Neuronal stem cell (in vitro differentiated cells): ENCODE results near the gene TMEM63A.
"Not testable (repeated sequence)": the region's sequence is repeated elsewhere in the genome, so short reads cannot be mapped to it uniquely, and the experiment has no call there.

Experiments
- DNase-seq: peaks from one replicate; pipeline ENCODE4 v3.0.0-alpha.2; 2013; ENCODE audit warnings: low spot score
- H2AFZ ChIP-seq: one replicate; pipeline ENCODE4 v1.6.1; 2013; ENCODE audit warnings: mild to moderate bottlenecking, low read length, inconsistent platforms
- H2AK5ac ChIP-seq: 2 replicates; pipeline ENCODE4 v1.6.1; 2013; ENCODE audit warnings: low read depth, mild to moderate bottlenecking, inconsistent platforms, low read length, moderate library complexity, mixed read lengths
- H2BK120ac ChIP-seq: 2 replicates; pipeline ENCODE4 v1.6.1; 2013; ENCODE audit warnings: low read depth, mild to moderate bottlenecking, inconsistent platforms, low read length, moderate library complexity, mixed read lengths
- H2BK12ac ChIP-seq: one replicate; pipeline ENCODE4 v1.6.1; 2013; ENCODE audit warnings: low read length, inconsistent platforms
- H2BK15ac ChIP-seq: 2 replicates; pipeline ENCODE4 v1.6.1; 2013; ENCODE audit warnings: mild to moderate bottlenecking, low read length, inconsistent platforms, mixed read lengths
- H2BK5ac ChIP-seq: one replicate; pipeline ENCODE4 v1.6.1; 2013; ENCODE audit warnings: inconsistent platforms, mild to moderate bottlenecking, low read length, moderate library complexity
- H3K14ac ChIP-seq: one replicate; pipeline ENCODE4 v1.6.1; 2013; ENCODE audit warnings: low read length, inconsistent platforms
- H3K18ac ChIP-seq: 2 replicates; pipeline ENCODE4 v1.6.1; 2013; ENCODE audit warnings: low read length, inconsistent platforms
- H3K23ac ChIP-seq: 2 replicates; pipeline ENCODE4 v1.6.1; 2013; ENCODE audit warnings: low read depth, mild to moderate bottlenecking, mixed read lengths, low read length, inconsistent platforms; ENCODE audit not compliant: poor library complexity
- H3K27ac ChIP-seq: replicated peaks from 3 replicates; pipeline ENCODE4 v1.5.1; 2013; ENCODE audit warnings: low read length, inconsistent platforms
- H3K27me3 ChIP-seq, 3 experiments: 2 replicates each; pipeline ENCODE4 v1.6.1; 2013; ENCODE audit warnings: low read length in 3 of 3, mild to moderate bottlenecking in 2 of 3, inconsistent platforms in 1 of 3, low read depth in 1 of 3, mixed read lengths in 1 of 3, moderate library complexity in 1 of 3; ENCODE audit not compliant: control insufficient read depth in 3 of 3, insufficient read depth in 3 of 3
- H3K36me3 ChIP-seq, 2 donors: replicated peaks in 1 of 2; 2 replicates each; pipeline ENCODE4 v1.6.1; 2013; ENCODE audit warnings: low read length in 2 of 2; ENCODE audit not compliant: control insufficient read depth in 2 of 2, insufficient read depth in 2 of 2
- H3K4ac ChIP-seq: 2 replicates; pipeline ENCODE4 v1.6.1; 2013; ENCODE audit warnings: inconsistent platforms, mild to moderate bottlenecking, low read length, moderate library complexity
- H3K4me1 ChIP-seq, 2 donors: 1 replicate in 1 of 2; 2 replicates in 1 of 2; pipeline ENCODE4 v1.6.1; 2013; ENCODE audit warnings: low read length in 2 of 2, low read depth in 1 of 2; ENCODE audit not compliant: control insufficient read depth in 2 of 2, insufficient read depth in 1 of 2
- H3K4me2 ChIP-seq: one replicate; pipeline ENCODE4 v1.6.1; 2013; ENCODE audit warnings: mild to moderate bottlenecking, low read length, inconsistent platforms; ENCODE audit not compliant: insufficient read depth, poor library complexity, severe bottlenecking
- H3K4me3 ChIP-seq, 2 donors: 2 replicates each; pipeline ENCODE4 v1.5.1; 2013; ENCODE audit warnings: low read length in 2 of 2, mild to moderate bottlenecking in 2 of 2, inconsistent platforms in 1 of 2, moderate library complexity in 1 of 2
- H3K79me1 ChIP-seq: one replicate; pipeline ENCODE4 v1.6.1; 2013; ENCODE audit warnings: low read depth, mild to moderate bottlenecking, inconsistent platforms, low read length, moderate library complexity
- H3K9ac ChIP-seq: one replicate; pipeline ENCODE4 v1.6.1; 2013; ENCODE audit warnings: mild to moderate bottlenecking, low read depth, low read length, inconsistent platforms; ENCODE audit not compliant: poor library complexity
- H3K9me3 ChIP-seq, 2 donors: replicated peaks in 1 of 2; 2 replicates each; pipeline versions ENCODE3 to v1.6.1; 2013; ENCODE audit warnings: low read length in 2 of 2, mild to moderate bottlenecking in 2 of 2, inconsistent platforms in 1 of 2, low read depth in 1 of 2, mixed read lengths in 1 of 2, moderate library complexity in 1 of 2; ENCODE audit not compliant: control insufficient read depth in 2 of 2, insufficient read depth in 1 of 2
- H4K8ac ChIP-seq: one replicate; pipeline ENCODE4 v1.6.1; 2013; ENCODE audit warnings: low read depth, mild to moderate bottlenecking, inconsistent platforms, low read length, moderate library complexity
- H4K91ac ChIP-seq: one replicate; pipeline ENCODE4 v1.6.1; 2013; ENCODE audit warnings: low read length, low read depth, mild to moderate bottlenecking, inconsistent platforms; ENCODE audit not compliant: poor library complexity
- WGBS, 2 donors: extraction: QIAGEN DNeasy Blood & Tissue Kit; methylation state at CpG; one replicate each; pipeline ENCODE4 v1.1.7; 2013; ENCODE audit warnings: missing lambda C conversion rate in 2 of 2, mixed read lengths in 1 of 2; ENCODE audit not compliant: insufficient read length in 2 of 2, insufficient replicate concordance in 1 of 2; ENCODE audit errors: extremely low coverage in 2 of 2; 5-methylcytosine and 5-hydroxymethylcytosine counted together

TMEM63A gene

DNA sequence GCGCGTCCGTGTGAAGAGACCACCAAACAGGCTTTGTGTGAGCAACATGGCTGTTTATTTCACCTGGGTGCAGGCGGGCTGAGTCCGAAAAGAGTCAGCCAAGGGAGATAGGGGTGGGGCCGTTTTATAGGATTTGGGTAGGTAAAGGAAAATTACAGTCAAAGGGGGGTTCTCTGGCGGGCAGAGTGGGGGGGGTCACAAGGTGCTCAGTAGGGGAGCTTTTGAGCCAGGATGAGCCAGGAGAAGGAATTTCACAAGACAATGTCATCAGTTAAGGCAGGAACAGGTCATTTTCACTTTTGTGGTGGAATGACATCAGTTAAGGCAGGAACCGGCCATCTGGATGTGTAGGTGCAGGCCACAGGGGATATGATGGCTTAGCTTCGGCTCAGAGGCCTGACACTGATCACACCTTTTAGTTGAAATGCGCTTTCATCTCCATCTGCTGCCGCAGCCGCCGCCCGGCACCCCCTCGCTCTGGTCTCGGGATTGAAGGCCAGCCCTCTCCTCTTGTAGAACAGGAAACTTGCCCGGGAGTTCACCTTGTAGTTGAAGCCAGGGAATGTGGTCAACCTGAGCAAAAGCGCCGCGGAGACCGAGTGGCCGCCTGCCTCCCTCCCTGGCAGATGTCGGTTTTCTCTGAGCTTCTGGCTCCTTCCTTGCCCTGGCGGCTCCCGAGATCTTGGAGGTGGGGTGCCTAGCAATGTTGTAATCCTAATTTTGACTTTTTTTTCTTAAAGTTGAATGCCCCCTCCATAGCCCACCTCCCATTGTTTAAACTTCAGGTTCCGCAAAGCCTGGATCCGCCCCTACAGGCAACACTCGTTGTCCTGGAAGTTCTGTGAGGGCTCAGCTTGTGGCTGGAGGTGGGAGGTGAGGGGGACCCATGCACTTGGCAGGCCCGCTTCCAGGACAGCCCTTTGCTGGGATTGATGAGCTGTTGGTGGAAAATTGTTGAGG, 71.3 kb downstream of the TMEM63A start:
- H3K27ac ChIP-seq, DNase-seq: not testable (repeated sequence)
- WGBS, 2 donors = no CpG with 5 or more reads among the region's 29 CpGs

DNA sequence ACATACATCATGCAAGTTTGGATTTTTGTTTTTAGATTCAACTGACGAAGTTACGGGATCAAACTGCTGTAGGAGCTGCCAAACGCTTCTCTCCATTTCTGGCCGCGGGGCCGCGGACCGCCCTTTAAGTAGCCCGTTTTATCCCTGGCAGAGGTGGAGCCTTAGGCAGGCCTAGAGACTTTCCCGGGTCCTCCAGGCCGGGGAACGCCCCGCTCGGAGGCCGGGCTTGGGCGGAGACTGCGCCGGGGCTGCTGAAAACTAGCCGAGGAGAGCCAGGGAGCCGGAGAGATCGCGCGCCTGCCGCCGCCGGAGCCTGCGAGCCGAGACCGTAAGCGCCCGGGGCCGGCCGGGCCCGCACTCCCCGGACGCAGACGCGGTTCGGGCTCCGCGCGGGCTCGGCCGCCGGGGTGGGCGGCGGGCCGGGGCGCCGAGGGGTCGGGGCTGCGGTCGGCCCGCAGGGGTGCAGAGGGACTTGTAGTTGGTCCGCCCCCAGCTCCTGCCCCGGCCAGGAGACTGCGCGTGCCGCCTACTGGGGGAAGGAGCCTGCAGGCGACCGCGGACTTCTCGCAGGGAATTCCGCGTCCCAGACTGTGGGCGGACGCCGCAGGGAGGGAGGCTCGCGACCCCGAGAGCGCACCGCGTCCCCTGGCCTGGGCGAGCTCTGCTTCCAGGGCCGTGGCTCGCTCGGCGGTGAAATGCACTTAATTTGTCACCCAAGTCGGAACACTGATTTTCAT, 72.2 kb downstream of the TMEM63A start, which contains the start of gene EPHX1:
Gene EPHX1 (plus strand): TSS at position 283 of the 737 bp plus-strand sequence. CDS start 18,606 bp downstream, outside the sequence.
- H4K91ac ChIP-seq = no peak within 1 kb of the TSS
- H3K4me2 ChIP-seq = peak within 1 kb of the TSS; percentile 97
- H4K8ac ChIP-seq = no peak within 1 kb of the TSS
- DNase-seq = peak; percentile 74
- H3K9ac ChIP-seq = peak within 1 kb of the TSS; percentile 94
- H3K18ac ChIP-seq = peak within 1 kb of the TSS; percentile 95
- peak within 1 kb of the TSS; percentile 83 for H3K23ac ChIP-seq
- no peak within 1 kb of the TSS for H3K4ac ChIP-seq
- no peak within 1 kb of the TSS for H2BK15ac ChIP-seq
- H2AK5ac ChIP-seq = no peak within 1 kb of the TSS
- H3K14ac ChIP-seq = no peak within 1 kb of the TSS
- no peak within 1 kb of the TSS for H2BK120ac ChIP-seq
- peak within 1 kb of the TSS; percentile 87 for H2AFZ ChIP-seq
- H3K4me3 ChIP-seq = peak within 1 kb of the TSS; percentile 56 to 88
- H3K4me1 ChIP-seq = peaks cover 9 to 13% of the 10 kb centered on the region in 2 donors
- H2BK5ac ChIP-seq = no peak within 1 kb of the TSS
- WGBS, 2 donors = no CpG with 5 or more reads among the region's 80 CpGs
- H2BK12ac ChIP-seq = no peak within 1 kb of the TSS
- peaks cover 0 to 8% (median 0%) of the 10 kb centered on the region in 3 experiments for H3K27me3 ChIP-seq
- H3K36me3 ChIP-seq = peaks cover 0 to 5% of the 10 kb centered on the region in 2 donors
- no peaks in the 10 kb centered on the region for H3K9me3 ChIP-seq
- no peaks in the 10 kb centered on the region for H3K79me1 ChIP-seq
- no peak within 1 kb of the TSS for H3K27ac ChIP-seq

More for the DNA sequence above, 71.3 kb downstream of the TMEM63A start:
- not testable (repeated sequence) for H3K27me3 ChIP-seq, H3K9me3 ChIP-seq, H3K79me1 ChIP-seq, H2BK15ac ChIP-seq, H2AK5ac ChIP-seq, H4K91ac ChIP-seq, H3K36me3 ChIP-seq, H2BK5ac ChIP-seq, H2BK120ac ChIP-seq, H3K14ac ChIP-seq, H3K4ac ChIP-seq, H2BK12ac ChIP-seq, H4K8ac ChIP-seq
- Histone ChIP-seq H2AFZ (peak overlapping the region; percentile 87), H3K18ac (peak overlapping the region; percentile 95), H3K9ac (peak overlapping the region; percentile 94), H3K4me3 (peak overlapping the region; percentile 56 to 88), H3K4me2 (peak overlapping the region; percentile 97), H3K4me1 (peaks cover 9 to 16% of the 10 kb centered on the region in 2 donors), H3K23ac (peak overlapping the region; percentile 83)

DNA sequence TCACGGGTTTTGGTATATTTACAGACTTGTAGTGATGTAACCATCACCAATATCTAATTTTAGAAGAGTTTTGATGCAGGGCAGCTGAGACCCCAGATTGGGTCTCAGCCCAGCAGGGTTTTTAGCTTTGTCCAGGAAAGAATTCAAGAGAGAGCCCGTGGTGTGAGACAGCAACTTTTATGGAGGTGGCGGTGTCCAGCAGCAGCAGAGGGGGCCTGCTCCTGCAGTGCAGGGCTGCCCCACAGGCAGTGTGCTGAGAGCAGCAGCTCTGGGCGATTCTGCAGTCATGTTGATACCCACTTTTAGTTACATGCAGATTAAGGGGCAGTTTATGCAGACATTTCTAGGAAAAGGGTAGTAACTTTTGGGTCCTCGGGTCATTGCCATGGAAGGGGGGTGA, 74.0 kb downstream of the TMEM63A start:
- H2BK120ac ChIP-seq = no peak overlapping the region

More for the DNA sequence above, 74.0 kb downstream of the TMEM63A start:
- Histone ChIP-seq H3K14ac (no peak overlapping the region), H3K27ac (no peak overlapping the region), H4K8ac (no peak overlapping the region), H2BK15ac (no peak overlapping the region), H3K9ac (no peak overlapping the region), H3K4me3 (no peak overlapping the region), H3K4ac (no peak overlapping the region), H2BK12ac (no peak overlapping the region), H3K23ac (no peak overlapping the region), H2BK5ac (no peak overlapping the region), H4K91ac (no peak overlapping the region), H3K36me3 (peaks cover 0 to 5% of the 10 kb centered on the region in 2 donors), H3K27me3 (peaks cover 0 to 8% (median 0%) of the 10 kb centered on the region in 3 experiments), H2AK5ac (no peak overlapping the region), H3K79me1 (no peaks in the 10 kb centered on the region), H3K4me1 (peaks cover 4 to 6% of the 10 kb centered on the region in 2 donors), H3K4me2 (no peak overlapping the region), H2AFZ (no peak overlapping the region), H3K9me3 (no peaks in the 10 kb centered on the region), H3K18ac (no peak overlapping the region)
- DNase-seq = no peak
- WGBS, 2 donors = no CpG with 5 or more reads among the region's 5 CpGs
